ENCODE measurements around the gene ARHGEF38.

Gene ARHGEF38

GRCh38 chr4:105641845-105642244, 89.4 kb downstream of the ARHGEF38 start (continued):
- TF ChIP-seq MYNN (tag by site-specific recombination; IDR thresholded peaks at IDR 0.05; ENCODE audit: borderline replicate concordance) (no peak), ZNF202 (tag by site-specific recombination; IDR thresholded peaks at IDR 0.05; ENCODE audit: borderline replicate concordance) (no peak), ZNF624 (tag by site-specific recombination; IDR thresholded peaks at IDR 0.05) (no peak), ZNF416 (tag by site-specific recombination; IDR thresholded peaks at IDR 0.05) (no peak)

GRCh38 chr4:105644257-105644656, 91.8 kb downstream of the ARHGEF38 start:
- Histone ChIP-seq H3K27ac (ENCODE audit: extremely low read depth, low read depth, low read length) (no peak overlapping the region), H3K9me3 (ENCODE audit: control insufficient read depth, insufficient read depth, low read depth, low read length) (no peaks in the 10 kb centered on the region), H3K4me3 (ENCODE audit: low read depth, low read length) (no peak overlapping the region), H3K36me3 (ENCODE audit: control insufficient read depth in 2 of 2, insufficient read depth in 1 of 2, low read length in 2 of 2) (no peaks in the 10 kb centered on the region), H3K4me1 (ENCODE audit: control insufficient read depth, insufficient read depth, low read length) (no peaks in the 10 kb centered on the region)
- TF ChIP-seq ZNF76 (tag by site-specific recombination; IDR thresholded peaks at IDR 0.05; ENCODE audit: borderline replicate concordance, low read depth) (no peak), ZBTB11 (tag by site-specific recombination; conservative IDR thresholded peaks at IDR 0.05; ENCODE audit: low read depth) (no peak), REPIN1 (tag by site-specific recombination; IDR thresholded peaks at IDR 0.05; ENCODE audit: low read depth) (no peak), ZNF530 (tag by site-specific recombination; IDR thresholded peaks at IDR 0.05; ENCODE audit: low read depth) (no peak), ZNF223 (tag by site-specific recombination; IDR thresholded peaks at IDR 0.05) (no peak), ZNF670 (tag by site-specific recombination; IDR thresholded peaks at IDR 0.05; ENCODE audit: low read depth) (no peak), ZNF843 (tag by site-specific recombination; IDR thresholded peaks at IDR 0.05) (no peak), FEZF1 (tag by site-specific recombination; IDR thresholded peaks at IDR 0.05) (no peak)
- CTCF ChIA-PET = no interaction called here
- POLR2A ChIA-PET = no interaction called here

GRCh38 chr4:105645440-105645839, 93.0 kb downstream of the ARHGEF38 start:
- Histone ChIP-seq H3K36me3 (ENCODE audit: control insufficient read depth in 2 of 2, insufficient read depth in 1 of 2, low read length in 2 of 2) (no peaks in the 10 kb centered on the region), H3K27ac (ENCODE audit: extremely low read depth, low read depth, low read length) (no peak overlapping the region), H3K4me1 (ENCODE audit: control insufficient read depth, insufficient read depth, low read length) (no peaks in the 10 kb centered on the region), H3K9me3 (ENCODE audit: control insufficient read depth, insufficient read depth, low read depth, low read length) (no peaks in the 10 kb centered on the region), H3K4me3 (ENCODE audit: low read depth, low read length) (no peak overlapping the region)
- CTCF ChIA-PET = interaction anchor here (1.1 kb wide), 1 partner anchor 125 kb away, joined by 5 read pairs; no protein-coding TSS in a partner anchor
- TF ChIP-seq ZNF221 (tag by site-specific recombination; IDR thresholded peaks at IDR 0.05; ENCODE audit: borderline replicate concordance) (no peak), ZNF677 (tag by site-specific recombination; IDR thresholded peaks at IDR 0.05) (no peak), ZNF140 (tag by site-specific recombination; IDR thresholded peaks at IDR 0.05) (no peak), ELK4 (IDR thresholded peaks at IDR 0.05; ENCODE audit: borderline replicate concordance, low read depth, low read length) (no peak), ZNF791 (tag by site-specific recombination; IDR thresholded peaks at IDR 0.05) (no peak), BCL11A (tag by site-specific recombination; IDR thresholded peaks at IDR 0.05; ENCODE audit: low read depth) (no peak), ZBTB49 (tag by site-specific recombination; IDR thresholded peaks at IDR 0.05; ENCODE audit: low read depth) (no peak), ZNF16 (tag by site-specific recombination; IDR thresholded peaks at IDR 0.05; ENCODE audit: low read depth) (no peak), HIC1 (tag by site-specific recombination; IDR thresholded peaks at IDR 0.05) (no peak)
- POLR2A ChIA-PET = no interaction called here

All from HEK293 (cell line).